ENCODE data around the gene CCDC85C.

CCDC85C gene

GRCh38 chr14:99552572-99553216 lies 51.3 kb downstream of the CCDC85C start:
- DNase-seq, result no peak

- DNase-seq, result no peak
These were observed 51.9 kb downstream of the CCDC85C start for GRCh38 chr14:99552021-99552553.

DNA sequence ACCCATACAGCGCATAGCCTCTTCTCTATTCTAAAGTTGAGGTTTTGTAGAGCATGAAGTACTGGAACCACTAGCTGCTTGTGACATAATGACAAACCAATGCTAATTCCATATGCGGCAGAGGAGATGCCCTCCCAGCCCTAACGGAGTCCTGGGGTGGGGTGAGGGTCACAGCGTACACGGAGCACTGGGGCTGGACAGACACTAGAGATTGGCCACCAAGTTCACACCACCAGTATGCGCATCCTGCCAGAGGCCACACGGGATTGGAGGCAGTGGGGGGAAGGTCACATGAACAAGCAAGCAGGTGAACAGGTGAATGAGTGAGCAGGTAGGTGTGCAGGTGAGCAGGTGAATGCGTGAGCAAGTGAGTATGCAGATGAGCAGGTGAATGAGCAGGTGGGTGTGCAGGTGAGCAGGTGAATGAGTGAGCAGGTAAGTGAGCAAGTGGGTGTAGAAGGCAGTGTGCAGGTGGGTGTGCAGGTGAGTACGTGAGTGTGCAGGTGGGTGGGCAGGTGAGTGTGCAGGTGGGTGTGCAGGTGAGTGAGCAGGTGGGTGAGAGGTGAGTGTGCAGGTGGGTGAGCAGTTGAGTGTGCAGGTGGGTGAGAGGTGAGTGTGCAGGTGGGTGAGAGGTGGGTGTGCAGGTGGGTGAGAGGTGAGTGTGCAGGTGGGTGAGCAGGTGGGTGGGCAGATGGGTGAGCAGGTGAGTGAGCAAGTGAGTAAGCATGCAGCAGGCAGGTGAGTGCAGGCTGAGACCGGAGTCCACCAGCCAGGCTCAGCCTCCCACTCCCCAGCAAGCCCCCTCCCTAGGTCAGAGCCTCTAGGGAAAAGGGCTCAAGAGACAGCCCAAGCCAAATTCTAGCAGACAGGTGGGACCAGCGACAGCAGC lies 52.7 kb downstream of the CCDC85C start:
- peak; percentile 36 for DNase-seq

DNA sequence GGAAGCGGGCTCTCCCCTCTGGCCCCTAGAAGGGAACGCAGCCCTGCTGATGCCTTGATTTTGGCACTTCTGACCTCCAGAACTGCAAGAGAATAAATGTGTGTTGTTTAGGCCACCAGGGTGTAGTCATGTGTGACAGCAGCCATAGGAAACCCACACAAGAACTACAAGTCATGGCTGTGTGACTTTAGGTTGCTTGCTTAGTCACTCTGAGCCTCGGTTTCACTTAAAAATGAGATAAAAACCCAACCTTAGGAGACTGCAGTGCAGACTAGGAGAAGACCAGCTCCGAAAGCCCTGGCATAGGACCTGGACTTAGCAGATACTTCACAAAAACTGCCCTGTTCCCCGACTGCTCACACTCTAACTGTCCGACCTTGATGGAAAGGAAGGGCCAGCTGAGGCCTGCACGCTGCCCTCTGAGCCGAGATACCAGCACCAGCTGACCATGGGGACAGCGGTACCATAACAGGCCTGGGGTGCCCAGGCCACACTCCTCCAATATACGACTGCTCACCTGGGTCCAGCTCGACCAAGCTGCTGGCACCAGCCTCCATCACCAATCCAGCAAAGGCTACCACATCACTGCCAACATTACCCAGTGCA lies 53.5 kb downstream of the CCDC85C start:
- DNase-seq, result no peak

DNA sequence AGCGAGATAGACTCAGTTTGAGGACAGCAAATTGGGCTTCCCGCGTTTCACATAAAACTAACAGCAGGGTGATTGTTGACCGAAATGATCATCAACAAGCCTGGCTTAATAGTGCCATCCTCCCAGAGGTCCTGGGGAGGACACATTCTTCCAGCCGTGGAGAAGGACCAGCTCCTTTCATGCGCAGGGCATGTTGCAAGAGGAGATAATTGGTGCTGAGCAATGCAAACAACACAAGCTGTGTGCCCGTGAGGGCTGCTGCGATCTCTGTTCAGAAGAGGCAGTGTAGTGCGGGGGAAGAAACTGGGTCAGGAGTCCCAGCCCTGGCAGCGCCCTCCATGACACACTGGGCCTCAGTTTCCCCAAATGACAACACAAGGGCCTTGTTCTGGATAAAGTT lies 54.3 kb downstream of the CCDC85C start:
- peak; percentile 95 for DNase-seq

- DNase-seq, result peak; percentile 52
These were observed 55.0 kb downstream of the CCDC85C start for GRCh38 chr14:99548871-99549515.

GRCh38 chr14:99548255-99548654 lies 55.8 kb downstream of the CCDC85C start:
- peak; percentile 84 for DNase-seq

DNA sequence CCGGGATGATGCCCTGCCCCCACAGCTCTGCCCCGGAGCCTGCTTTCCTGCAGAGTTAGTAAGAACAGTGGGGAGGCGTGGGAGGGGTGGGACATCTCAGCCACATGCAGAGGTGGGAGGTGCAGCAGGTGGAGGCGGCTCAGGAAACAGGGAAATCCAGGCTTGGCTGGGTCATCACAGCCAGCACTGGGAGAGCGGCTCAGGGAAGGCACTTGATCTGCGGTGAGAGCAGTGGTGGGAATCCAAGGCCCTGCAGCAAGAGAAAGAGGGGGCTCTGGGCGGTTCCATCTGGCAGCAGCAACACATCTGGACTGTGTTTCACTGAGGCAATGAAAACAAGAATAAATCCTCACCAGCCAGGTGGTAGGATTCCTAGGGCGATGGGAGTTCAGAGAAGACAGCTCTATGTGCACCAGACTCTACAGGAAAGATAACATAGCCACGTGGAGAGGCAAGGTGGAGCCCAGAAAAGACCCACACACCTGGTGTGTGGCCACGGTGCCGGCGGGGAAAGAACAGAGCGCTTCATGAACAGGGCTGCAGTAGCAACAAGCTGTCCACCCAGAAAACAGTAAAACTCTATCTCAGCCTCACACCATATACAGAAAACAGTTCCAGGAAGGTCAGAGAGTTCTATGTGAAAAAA lies 57.6 kb downstream of the CCDC85C start:
- peak; percentile 82 for DNase-seq

- DNase-seq, result no peak
These were observed 58.4 kb downstream of the CCDC85C start for GRCh38 chr14:99545586-99545985.

GRCh38 chr14:99544991-99545390 lies 59.0 kb downstream of the CCDC85C start:
- no peak for DNase-seq

GRCh38 chr14:99543985-99544384 lies 60.0 kb downstream of the CCDC85C start:
- no peak for DNase-seq

DNA sequence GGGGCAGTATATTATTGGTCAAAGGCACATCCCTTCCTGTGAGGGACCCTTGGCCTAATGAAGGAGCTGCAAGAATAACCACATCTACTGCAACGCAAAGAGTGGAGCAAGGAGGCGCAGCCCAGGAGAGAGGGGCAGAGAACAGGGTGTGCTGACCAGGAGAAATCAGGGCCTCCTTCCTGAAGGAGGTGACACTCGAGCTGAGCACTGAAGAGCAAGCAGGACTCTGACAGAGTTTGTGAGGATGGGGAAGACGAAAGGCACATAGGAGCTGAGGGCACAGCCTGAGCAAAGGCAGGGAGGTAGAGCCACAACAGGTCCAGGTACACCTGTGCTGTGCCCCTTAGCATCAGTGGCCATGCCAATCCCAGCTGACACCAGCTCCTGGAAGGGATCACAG lies 60.6 kb downstream of the CCDC85C start:
- no peak for DNase-seq

DNA sequence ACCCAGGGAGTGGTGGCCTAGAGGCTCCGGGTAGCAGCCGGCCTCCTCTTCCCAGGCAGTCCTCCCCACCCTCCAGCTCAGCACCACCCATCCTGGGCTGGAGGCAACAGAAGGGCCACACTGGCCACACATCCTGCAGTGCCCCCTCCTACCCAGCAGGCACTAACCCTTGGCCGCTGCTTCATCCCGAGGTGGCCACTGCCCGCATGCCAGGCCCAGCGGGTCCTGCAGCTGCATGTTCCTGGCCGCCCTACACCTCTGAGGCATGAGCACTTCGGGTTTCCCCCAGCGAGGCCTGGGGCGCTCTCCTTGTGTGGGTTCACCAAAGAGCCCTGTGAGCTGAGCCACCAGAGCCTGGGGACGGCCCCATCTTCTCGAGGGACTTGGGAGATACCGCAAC lies 61.4 kb downstream of the CCDC85C start:
- no peak for DNase-seq

GRCh38 chr14:99541677-99542470 lies 62.1 kb downstream of the CCDC85C start:
- peak; percentile 70 for DNase-seq

GRCh38 chr14:99541211-99541610 lies 62.8 kb downstream of the CCDC85C start:
- DNase-seq, result no peak

DNA sequence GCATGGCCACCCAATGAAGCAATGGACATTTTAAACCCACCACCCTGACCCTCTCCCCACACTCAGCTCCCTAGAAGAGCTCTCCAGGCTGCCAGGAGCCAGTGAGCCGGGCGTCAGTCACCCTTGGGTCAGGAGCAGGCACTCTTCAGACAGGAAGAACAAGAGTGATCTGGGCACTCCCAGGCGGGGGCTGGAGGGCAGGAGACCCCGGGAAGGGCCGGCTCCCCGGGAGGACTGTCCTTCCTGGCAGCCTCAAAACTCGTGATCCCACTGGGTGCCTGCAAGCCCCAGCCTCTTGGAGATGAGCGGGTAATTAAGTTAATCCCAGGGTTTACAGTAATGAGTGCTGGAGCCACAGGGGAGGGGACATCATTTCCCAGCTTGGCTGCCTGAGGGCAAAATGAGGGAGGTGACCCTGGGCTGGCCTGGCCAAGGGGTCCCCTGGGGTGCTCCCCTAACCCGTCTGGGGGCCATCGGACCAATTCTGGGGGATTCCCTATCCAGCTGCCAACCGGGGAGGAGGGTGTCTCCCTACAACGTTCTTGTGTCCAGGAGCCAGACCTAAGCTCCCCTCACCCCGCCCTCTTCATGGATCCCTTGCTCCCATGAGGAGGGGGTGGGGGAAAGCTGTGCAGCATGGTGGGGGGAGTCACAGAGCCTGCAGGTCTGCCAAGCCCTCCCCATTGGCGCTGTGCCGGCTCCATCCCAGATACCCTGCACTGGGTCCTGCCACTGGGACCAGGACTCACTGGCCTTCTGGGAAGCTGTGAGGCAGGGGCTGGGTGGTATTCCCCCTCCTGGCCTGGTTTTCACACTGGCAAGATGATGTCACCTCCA lies 63.6 kb downstream of the CCDC85C start:
- DNase-seq, result peak; percentile 82

DNA sequence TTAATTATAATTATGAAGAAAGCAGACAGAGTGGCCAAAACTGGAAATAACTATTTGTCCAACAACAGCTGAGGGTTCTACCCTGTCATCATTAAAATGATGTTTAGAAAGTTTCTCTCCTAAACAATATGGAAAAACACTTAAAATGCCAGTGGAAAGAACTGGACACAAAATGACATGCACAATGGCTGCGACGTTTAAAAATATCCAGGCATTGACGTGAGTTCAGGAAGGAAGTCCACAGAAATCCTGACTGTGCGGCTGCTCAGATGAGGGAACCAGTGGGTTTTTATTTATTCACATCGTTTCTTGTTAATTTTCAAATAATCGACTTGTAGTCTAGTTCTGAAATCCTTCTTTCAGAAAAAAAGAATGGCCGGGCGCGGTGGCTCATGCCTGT lies 64.5 kb downstream of the CCDC85C start:
- no peak for DNase-seq

DNA sequence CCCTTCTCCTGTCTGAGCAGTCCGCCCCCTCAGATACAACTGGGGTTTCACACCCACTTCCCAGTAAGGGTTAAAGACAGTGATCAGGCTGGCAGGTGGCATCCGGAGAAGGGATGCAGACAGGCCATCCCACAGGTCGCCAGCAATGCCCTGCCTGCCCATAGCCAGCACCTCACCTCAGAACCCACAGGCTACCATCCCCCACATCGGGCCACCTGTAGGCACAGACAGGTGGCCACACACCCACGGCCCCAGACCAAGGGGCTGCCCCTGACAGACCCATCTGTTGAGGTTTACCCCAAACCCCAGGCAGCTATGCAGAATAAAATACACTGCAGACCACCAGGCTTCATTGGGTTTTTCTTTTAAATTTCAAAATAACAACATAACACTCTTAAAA lies 65.3 kb downstream of the CCDC85C start:
- DNase-seq, result no peak

DNA sequence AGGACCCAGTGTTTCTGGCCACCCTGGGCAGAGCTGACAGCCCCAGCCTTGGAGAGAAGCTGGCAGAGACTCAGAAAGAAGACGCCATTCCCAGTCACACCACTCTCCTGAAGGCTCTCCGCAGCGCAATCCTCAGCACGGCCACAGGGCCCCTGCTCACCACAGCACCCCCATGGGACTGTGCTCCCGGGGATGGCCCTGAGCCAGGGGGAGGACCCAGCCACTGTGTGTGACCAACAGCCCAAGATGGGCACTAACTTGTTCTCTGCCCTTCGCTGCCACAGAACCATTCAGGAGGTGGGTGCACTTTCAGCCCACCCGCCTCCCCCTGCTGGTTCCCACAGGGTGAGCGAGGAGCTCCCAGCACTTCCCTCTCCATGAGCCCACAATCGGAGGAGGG lies 65.7 kb downstream of the CCDC85C start:
- no peak for DNase-seq

DNA sequence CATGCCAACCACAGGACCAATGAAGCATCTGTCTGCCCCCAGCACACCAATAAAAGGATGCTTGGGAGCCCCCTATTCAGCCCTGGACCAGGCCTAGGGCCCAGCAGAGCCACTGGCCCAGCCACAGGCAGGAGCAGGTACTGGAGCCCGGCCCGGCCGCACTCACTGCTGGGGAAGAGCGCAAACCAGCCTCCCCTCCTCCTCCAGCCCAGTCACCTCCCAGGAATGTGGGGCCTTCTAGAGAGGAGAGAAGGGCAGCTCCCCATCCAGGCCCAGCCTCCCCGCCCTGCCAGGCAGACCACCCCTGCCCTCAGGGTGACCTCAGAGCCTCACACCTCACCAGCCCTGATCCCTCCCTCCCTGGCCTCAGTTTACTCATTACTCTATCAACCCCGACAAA lies 66.6 kb downstream of the CCDC85C start:
- no peak for DNase-seq
